Heart right ventricle (tissue), 16 donors: ENCODE data around the gene CELF4. TPM values are rescaled to one million over a fixed set of nuclear protein-coding genes. Genes with fewer than 3 reads are reported as not detected.
A peak's percentile ranks its signal among the peaks of the same experiment; 100 is the strongest.

Experiments used
- ATAC-seq, 8 donors: fragments of 200-7000 bp; cut with Tn5 transposase; one replicate each; pipeline ENCODE4 v1.9.1; 2020; ENCODE audit warnings: mild to moderate bottlenecking in 8 of 8, moderate library complexity in 8 of 8, moderate number of reproducible peaks in 1 of 8
- DNase-seq, 2 donors: peaks; one replicate each; pipeline ENCODE4 v3.0.0-alpha.2; 2020
- H3K27ac ChIP-seq, 10 donors: fragments of 200-600 bp; sonication (generic) in 2 of 10; one replicate each; pipeline versions ENCODE4 v1.5.0 to v1.8.0; 2020 to 2022; ENCODE audit warnings: mild to moderate bottlenecking in 3 of 10
- H3K27me3 ChIP-seq, 7 donors: fragments of 200-600 bp; one replicate each; pipeline ENCODE4 v1.8.0; 2021 to 2022; ENCODE audit warnings: mild to moderate bottlenecking in 2 of 7
- H3K36me3 ChIP-seq, 9 donors: fragments of 200-600 bp; sonication (generic) in 1 of 9; one replicate each; pipeline versions ENCODE4 v1.5.0 to v1.8.0; 2020 to 2022; ENCODE audit warnings: mild to moderate bottlenecking in 2 of 9
- H3K4me1 ChIP-seq, 9 donors: fragments of 200-600 bp; sonication (generic) in 1 of 9; one replicate each; pipeline versions ENCODE4 v1.5.0 to v1.8.0; 2020 to 2022; ENCODE audit warnings: mild to moderate bottlenecking in 4 of 9
- H3K4me3 ChIP-seq, 10 donors: fragments of 200-600 bp; sonication (generic) in 2 of 10; one replicate each; pipeline versions ENCODE4 v1.5.0 to v1.8.0; 2020 to 2022; ENCODE audit warnings: mild to moderate bottlenecking in 7 of 10, moderate library complexity in 2 of 10
- H3K9me3 ChIP-seq, 11 donors: fragments of 200-600 bp in 10 of 11; sonication (generic) in 2 of 11; one replicate each; pipeline versions ENCODE4 v1.5.0 to v1.8.0; 2013 to 2022; ENCODE audit warnings: mild to moderate bottlenecking in 2 of 11, control low read depth in 1 of 11, moderate library complexity in 1 of 11
- WGBS, 2 donors: extraction: QIAGEN DNeasy Blood & Tissue Kit; methylation state at CpG; one replicate each; pipeline ENCODE4 v1.1.7; 2013; ENCODE audit warnings: inconsistent platforms in 1 of 2; 5-methylcytosine and 5-hydroxymethylcytosine counted together
- intact Hi-C, 10 donors: fragments of 100-400 bp; cut with DNase I; formaldehyde crosslinking; loops; one replicate each; pipeline versions ENCODE4 v1.11.1 to v1.14.2; 2022
- polyA plus RNA-seq, 2 donors: library from polyadenylated mRNA; stranded (reverse); fragments of 200-250 nt; gene quantifications; one replicate each; pipeline ENCODE4 v1.2.3, GENCODE V29; 2013
- total RNA-seq, 10 donors: library from RNA; stranded (reverse); fragmentation: NEBNext Ultra II Directional in 3 of 10; extraction: Animal tissue kit (Norgen Biotek cat#: 25700) in 3 of 10; gene quantifications; one replicate each; pipeline versions ENCODE4 v1.2.1 to v1.2.4, GENCODE V29; 2021 to 2023
- TF ChIP-seq, protein P1 (sequence below), 9 donors: fragments of 200-600 bp; sonication (generic) in 2 of 9; IDR thresholded peaks; one replicate each; pipeline versions ENCODE4 v1.5.0 to v1.8.0; 2021 to 2022; ENCODE audit warnings: antibody characterized with exemption in 9 of 9, mild to moderate bottlenecking in 5 of 9, moderate library complexity in 1 of 9
- donor health status: Arrhythmogenic right ventricular cardiomyopathy.
- donor health status: ischemic (EF 13 %, LVEDD 7.1; RV severe dilation, severe dysfunction).
- donor health status: healthy with polysubstance abuse.
- donor health status: DM: no; HTN: yes; CAD: no.
- donor health status: DM: no; HTN: no; CAD: no.
- donor health status: ischemic (EF 25% LVEDD 6.9; RV normal size, moderate dysfunction).
- donor health status: ischemic (EF 25% LVEDD 5.7; RV mildly dilated, moderate dysfunction).
- donor health status: healthy.
- donor health status: DM: yes; HTN: yes; CAD: no.
- donor health status: Ischemic cardiomyopathy.
- donor health status: ischemic (EF 35%, LVEDD 5.7; RV mildly dilated, moderate dysfunction).
- donor health status: nonischemic (EF 11% LVEDD 7.7; RV severe dilation, severe dysfunction).
- donor health status: DM: yes; HTN: yes; CAD: no.
- donor health status: PGD.
- donor health status: ischemic (EF 29% LVEDD 5.4; RV normal size, mild dysfunction).
- donor health status: nonischemic (EF 23%, LVEDD 6.1; RV moderate dilation, normal function).

CELF4 gene
- total and polyA plus RNA-seq, 12 donors: 0.07 to 1.2 (median 0.31) TPM; not detected in 1

DNA sequence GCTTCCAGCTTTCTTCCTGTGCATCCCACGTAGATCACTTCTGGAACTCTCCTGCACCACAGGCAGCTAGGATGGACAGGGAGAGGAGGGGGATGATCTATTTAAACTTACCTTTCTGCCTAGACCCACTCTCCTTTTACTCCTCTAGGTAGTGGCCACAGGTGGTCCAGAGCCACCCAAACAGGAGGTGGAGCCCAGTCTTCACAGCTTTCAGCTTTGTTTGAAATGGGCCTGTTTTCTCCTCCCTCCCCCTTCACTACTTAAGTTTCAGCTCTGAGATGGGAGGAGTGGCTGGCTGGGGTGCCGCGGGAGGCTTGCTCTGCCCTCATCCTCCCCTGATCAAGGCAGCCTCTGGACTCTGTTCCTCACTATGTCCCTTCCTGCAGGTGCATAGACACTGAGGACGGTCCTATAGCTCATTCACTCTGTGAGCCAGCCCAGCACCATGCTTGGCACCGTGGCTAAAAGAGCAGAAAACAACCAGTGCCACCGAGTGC lies 12.6 kb upstream of the CELF4 start:
- DNase-seq: no peak
- intact Hi-C loops: no loop called here
- no peak overlapping the region for H3K4me3 ChIP-seq
- H3K27ac ChIP-seq: peak overlapping the region in 1 of 10 donors; percentile 10
- no peaks in the 10 kb centered on the region for H3K36me3 ChIP-seq
- TF ChIP-seq, protein P1, sequence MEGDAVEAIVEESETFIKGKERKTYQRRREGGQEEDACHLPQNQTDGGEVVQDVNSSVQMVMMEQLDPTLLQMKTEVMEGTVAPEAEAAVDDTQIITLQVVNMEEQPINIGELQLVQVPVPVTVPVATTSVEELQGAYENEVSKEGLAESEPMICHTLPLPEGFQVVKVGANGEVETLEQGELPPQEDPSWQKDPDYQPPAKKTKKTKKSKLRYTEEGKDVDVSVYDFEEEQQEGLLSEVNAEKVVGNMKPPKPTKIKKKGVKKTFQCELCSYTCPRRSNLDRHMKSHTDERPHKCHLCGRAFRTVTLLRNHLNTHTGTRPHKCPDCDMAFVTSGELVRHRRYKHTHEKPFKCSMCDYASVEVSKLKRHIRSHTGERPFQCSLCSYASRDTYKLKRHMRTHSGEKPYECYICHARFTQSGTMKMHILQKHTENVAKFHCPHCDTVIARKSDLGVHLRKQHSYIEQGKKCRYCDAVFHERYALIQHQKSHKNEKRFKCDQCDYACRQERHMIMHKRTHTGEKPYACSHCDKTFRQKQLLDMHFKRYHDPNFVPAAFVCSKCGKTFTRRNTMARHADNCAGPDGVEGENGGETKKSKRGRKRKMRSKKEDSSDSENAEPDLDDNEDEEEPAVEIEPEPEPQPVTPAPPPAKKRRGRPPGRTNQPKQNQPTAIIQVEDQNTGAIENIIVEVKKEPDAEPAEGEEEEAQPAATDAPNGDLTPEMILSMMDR (IDR thresholded peaks at IDR 0.05): no peak
- no peak for ATAC-seq
- H3K9me3 ChIP-seq: no peaks in the 10 kb centered on the region
- H3K4me1 ChIP-seq: peaks cover 0 to 27% (median 14%) of the 10 kb centered on the region in 9 donors
- H3K27me3 ChIP-seq: peaks cover 0 to 35% (median 11%) of the 10 kb centered on the region in 7 donors
- WGBS, 2 donors: 36 to 37% methylated on average over 6 of the region's 6 CpGs

DNA sequence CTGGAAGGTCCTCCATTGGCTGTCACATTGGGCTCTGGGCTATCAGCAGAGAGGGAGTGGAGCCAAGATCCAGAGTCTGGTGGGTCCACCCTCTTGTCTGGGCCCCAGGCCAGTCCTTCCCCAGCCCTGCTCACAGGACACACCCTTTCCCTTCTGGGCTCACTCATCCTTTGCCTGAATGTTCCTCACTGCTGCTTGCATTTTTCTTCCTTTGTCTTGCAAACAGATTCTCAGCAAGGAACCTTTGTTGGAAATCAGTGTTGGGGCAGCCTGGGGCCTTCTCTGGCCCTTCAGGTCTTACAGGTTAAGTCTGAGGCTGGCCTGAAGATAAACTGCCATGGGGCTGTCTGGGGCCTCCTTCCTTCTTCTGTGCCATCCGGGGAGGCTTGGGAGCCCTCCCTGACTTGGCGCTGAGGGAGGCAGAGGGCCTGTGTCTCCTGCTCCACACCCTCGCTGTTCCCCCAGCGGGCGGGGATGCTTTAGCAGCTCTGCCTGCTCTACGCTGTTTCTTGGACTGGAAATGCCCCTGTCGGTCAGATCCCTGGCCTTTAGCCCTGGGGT lies 11.5 kb upstream of the CELF4 start:
- intact Hi-C loops: no loop called here
- peak; percentile 62 to 95 (median 91) for ATAC-seq

GRCh38 chr18:37575646-37576045 lies 10.0 kb upstream of the CELF4 start:
- intact Hi-C loops: no loop called here
- DNase-seq (no peak), ATAC-seq (no peak)
- H3K27me3 ChIP-seq: peaks cover 0 to 46% (median 19%) of the 10 kb centered on the region in 7 donors
- TF ChIP-seq, protein P1 (IDR thresholded peaks at IDR 0.05): no peak
- WGBS, 2 donors: 77 to 83% methylated on average over 10 of the region's 10 CpGs
- no peak overlapping the region for H3K27ac ChIP-seq
- no peaks in the 10 kb centered on the region for H3K9me3 ChIP-seq
- no peaks in the 10 kb centered on the region for H3K36me3 ChIP-seq
- no peak overlapping the region for H3K4me3 ChIP-seq
- peaks cover 0 to 27% (median 14%) of the 10 kb centered on the region in 9 donors for H3K4me1 ChIP-seq

More for the DNA sequence above, 11.5 kb upstream of the CELF4 start:
- peak; percentile 35 to 63 for DNase-seq
- Histone ChIP-seq H3K36me3 (no peaks in the 10 kb centered on the region), H3K4me1 (peaks cover 0 to 27% (median 14%) of the 10 kb centered on the region in 9 donors), H3K9me3 (no peaks in the 10 kb centered on the region), H3K27me3 (peaks cover 0 to 41% (median 14%) of the 10 kb centered on the region in 7 donors), H3K4me3 (no peak overlapping the region), H3K27ac (peak overlapping the region in 4 of 10 donors; percentile 5 to 43 (median 16))
- WGBS, 2 donors: 42 to 60% methylated on average over 7 of the region's 7 CpGs
- TF ChIP-seq, protein P1 (IDR thresholded peaks at IDR 0.05): no peak

DNA sequence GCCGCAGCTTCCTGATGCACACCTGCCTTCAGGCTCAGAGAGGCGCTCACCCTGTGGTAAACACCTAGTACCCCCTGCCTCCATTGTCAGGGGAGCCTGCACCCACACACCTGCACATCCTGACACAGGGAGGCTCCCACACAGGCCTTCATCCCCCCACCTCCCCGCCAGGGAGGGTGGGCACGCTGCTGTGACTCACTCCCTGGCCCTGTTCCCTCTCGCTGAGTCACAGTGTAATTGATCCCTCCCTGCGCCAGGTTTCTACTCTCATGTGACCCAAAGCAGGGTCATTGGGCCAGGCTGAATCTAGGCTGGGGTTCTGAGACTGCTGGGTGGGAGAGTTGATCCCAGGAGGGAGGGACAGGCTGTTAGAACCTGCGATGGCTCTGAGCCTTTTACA lies 8.5 kb upstream of the CELF4 start:
- ATAC-seq: peak in 1 of 8 donors; percentile 16
- 82 to 85% methylated on average over 7 of the region's 7 CpGs for WGBS, 2 donors
- peaks cover 0 to 21% (median 12%) of the 10 kb centered on the region in 9 donors for H3K4me1 ChIP-seq
- DNase-seq: no peak
- H3K27me3 ChIP-seq: peaks cover 0 to 46% (median 33%) of the 10 kb centered on the region in 7 donors
- no peaks in the 10 kb centered on the region for H3K36me3 ChIP-seq
- no peaks in the 10 kb centered on the region for H3K9me3 ChIP-seq
- H3K4me3 ChIP-seq: no peak overlapping the region
- TF ChIP-seq, protein P1 (IDR thresholded peaks at IDR 0.05): no peak
- H3K27ac ChIP-seq: no peak overlapping the region
- intact Hi-C loops: no loop called here
